VCaP (cell line): ENCODE results near the gene PTPN14.

Experiments
- H3K27ac ChIP-seq: fragments of 450-650 bp; 2 replicates; pipeline ENCODE4 v1.5.1; 2017
- CTCF ChIP-seq: fragments of 450-650 bp; conservative IDR thresholded peaks from 2 replicates; pipeline ENCODE4 v1.5.1; 2017; ENCODE audit warnings: mild to moderate bottlenecking, moderate library complexity

PTPN14 gene

GRCh38 chr1:214492401-214493075 lies 58.9 kb downstream of the PTPN14 start:
- no peak for TF ChIP-seq CTCF
- H3K27ac ChIP-seq, result no peak overlapping the region

GRCh38 chr1:214491468-214492146 lies 59.8 kb downstream of the PTPN14 start:
- TF ChIP-seq CTCF, result no peak
- H3K27ac ChIP-seq, result no peak overlapping the region

GRCh38 chr1:214485151-214485550 lies 66.3 kb downstream of the PTPN14 start:
- no peak for TF ChIP-seq CTCF
- no peak overlapping the region for H3K27ac ChIP-seq

GRCh38 chr1:214483180-214483579 lies 68.2 kb downstream of the PTPN14 start:
- H3K27ac ChIP-seq, result peak overlapping the region; percentile 73

GRCh38 chr1:214481983-214482634 lies 69.3 kb downstream of the PTPN14 start:
- peak; percentile 56 for TF ChIP-seq CTCF
- H3K27ac ChIP-seq, result peak overlapping the region; percentile 73

GRCh38 chr1:214476986-214477870 lies 74.2 kb downstream of the PTPN14 start:
- H3K27ac ChIP-seq, result no peak overlapping the region

More at GRCh38 chr1:214476986-214477870, 74.2 kb downstream of the PTPN14 start:
- TF ChIP-seq CTCF, result no peak
